Body of pancreas (tissue), 4 donors: ENCODE results near the gene IKBKE. TPM values are rescaled to one million over a fixed set of nuclear protein-coding genes. Genes with fewer than 3 reads are reported as not detected.

Experiments used
- ATAC-seq: fragments of 150-250 bp; one replicate; pipeline ENCODE4 v1.9.1; 2016
- DNase-seq, 4 donors: peaks; one replicate each; pipeline ENCODE4 v3.0.0-alpha.2; 2019
- H3K27ac ChIP-seq, 4 donors: fragments of 200-600 bp; sonication (generic); 1 replicate in 3 of 4; 2 replicates in 1 of 4; pipeline versions ENCODE4 v1.5.1 to v1.6.1; 2016 to 2019; ENCODE audit warnings: mild to moderate bottlenecking in 1 of 4, mixed read lengths in 1 of 4, moderate library complexity in 1 of 4
- H3K27me3 ChIP-seq, 2 donors: fragments of 200-600 bp; sonication (generic); one replicate each; pipeline ENCODE4 v1.6.0; 2016; ENCODE audit warnings: mild to moderate bottlenecking in 1 of 2
- H3K36me3 ChIP-seq, 2 donors: fragments of 200-600 bp; sonication (generic); replicated peaks in 1 of 2; 2 replicates each; pipeline ENCODE4 v1.5.1; 2016; ENCODE audit warnings: low read depth in 2 of 2; ENCODE audit not compliant: insufficient read depth in 1 of 2
- H3K4me1 ChIP-seq: fragments of 200-600 bp; sonication (generic); one replicate; pipeline ENCODE4 v1.6.0; 2016
- H3K4me3 ChIP-seq, 2 donors: fragments of 200-600 bp; sonication (generic); 1 replicate in 1 of 2; 2 replicates in 1 of 2; pipeline ENCODE4 v1.5.1; 2016 to 2019
- H3K9me3 ChIP-seq, 3 donors: fragments of 200-600 bp; sonication (generic); 1 replicate in 2 of 3; 2 replicates in 1 of 3; pipeline ENCODE4 v1.5.1; 2016
- POLR2A ChIP-seq, 3 donors: fragments of 450-650 bp; IDR thresholded peaks; one replicate each; pipeline ENCODE4 v1.6.1; 2016; ENCODE audit warnings: antibody characterized with exemption in 3 of 3, mild to moderate bottlenecking in 2 of 3
- WGBS, 2 donors: methylation state at CpG; one replicate each; pipeline ENCODE4 v1.1.5; 2017; 5-methylcytosine and 5-hydroxymethylcytosine counted together
- intact Hi-C: fragments of 100-400 bp; cut with DNase I; formaldehyde crosslinking; loops from one replicate; pipeline ENCODE4 v1.15.1; 2023
- total RNA-seq, 2 donors: library from RNA; depleted of rRNA; stranded (reverse); fragments of >200 nt; gene quantifications; one replicate each; pipeline ENCODE4 v1.1.0, GENCODE V29; 2016
- TF ChIP-seq, protein P1 (sequence below), 7 experiments: fragments of 450-650 bp in 4 of 7; fragments of 200-600 bp in 3 of 7; sonication (generic) in 3 of 7; IDR thresholded peaks; one replicate each; pipeline ENCODE4 v1.5.1; 2016 to 2019; ENCODE audit warnings: antibody characterized with exemption in 7 of 7

The IKBKE gene
- total RNA-seq, 2 donors from 2014 or later, result 5.4 to 10.2 TPM

DNA sequence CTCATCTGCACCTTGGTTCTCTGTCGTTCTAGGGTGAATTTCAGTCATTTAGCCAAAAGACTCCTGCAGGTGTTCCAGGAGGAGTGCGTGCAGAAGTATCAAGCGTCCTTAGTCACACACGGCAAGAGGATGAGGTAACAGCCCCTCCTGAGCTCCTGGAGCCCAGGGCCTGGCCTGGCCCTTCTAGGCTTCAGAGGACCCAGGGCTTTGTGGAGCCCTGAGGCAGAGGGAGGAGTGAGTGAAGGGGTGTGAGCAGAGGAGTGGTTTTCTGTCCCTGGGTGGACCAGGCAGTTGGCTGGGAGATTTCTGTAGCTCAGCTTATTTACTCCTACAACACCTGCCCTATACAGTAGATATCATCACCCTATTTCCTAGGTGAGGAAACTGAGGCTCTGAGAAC, 21.3 kb downstream of the IKBKE start:
- intact Hi-C loops, result loop anchor here (10.0 kb wide), 2 partner anchors 53 to 173 kb away; no protein-coding TSS in a partner anchor
- H3K9me3 ChIP-seq, result no peaks in the 10 kb centered on the region
- no peak overlapping the region for H3K27ac ChIP-seq
- DNase-seq (no peak), ATAC-seq (no peak)
- no peaks in the 10 kb centered on the region for H3K27me3 ChIP-seq
- no peak for TF ChIP-seq POLR2A (IDR thresholded peaks at IDR 0.05)
- 82 to 91% methylated on average over 4 of the region's 4 CpGs for WGBS, 2 donors
- H3K4me1 ChIP-seq, result peaks cover 27% of the 10 kb centered on the region
- H3K36me3 ChIP-seq, result no peaks in the 10 kb centered on the region
- no peak overlapping the region for H3K4me3 ChIP-seq

DNA sequence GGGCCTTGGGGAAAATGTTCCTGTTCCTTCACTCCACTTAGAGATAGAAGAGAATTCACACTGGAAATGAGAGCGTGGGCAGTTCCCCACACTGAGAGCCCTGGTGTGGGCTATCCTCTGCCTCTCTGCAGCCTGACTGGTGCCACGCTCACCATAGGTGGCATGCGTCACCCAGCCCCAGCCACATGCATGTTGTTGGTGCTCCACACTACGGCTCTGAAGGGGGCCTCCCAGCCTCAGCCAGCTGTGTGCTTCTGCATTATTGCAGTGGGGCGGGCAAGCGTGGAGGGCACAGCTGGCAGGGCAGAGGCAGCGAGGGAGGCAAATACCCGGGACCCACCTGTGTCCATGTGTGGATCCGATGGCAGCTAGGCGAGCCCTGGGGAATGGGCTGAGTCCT, 22.3 kb downstream of the IKBKE start:
- intact Hi-C loops, result loop anchor here (10.0 kb wide), 2 partner anchors 52 to 172 kb away; no protein-coding TSS in a partner anchor
- WGBS, 2 donors, result 90 to 94% methylated on average over 7 to 10 of the region's 10 CpGs
- ATAC-seq (no peak), DNase-seq (no peak)
- Histone ChIP-seq H3K36me3 (no peaks in the 10 kb centered on the region), H3K9me3 (no peaks in the 10 kb centered on the region), H3K27ac (no peak overlapping the region), H3K4me3 (no peak overlapping the region), H3K4me1 (peaks cover 37% of the 10 kb centered on the region), H3K27me3 (no peaks in the 10 kb centered on the region)
- TF ChIP-seq POLR2A (IDR thresholded peaks at IDR 0.05), result no peak
- TF ChIP-seq, protein P1, sequence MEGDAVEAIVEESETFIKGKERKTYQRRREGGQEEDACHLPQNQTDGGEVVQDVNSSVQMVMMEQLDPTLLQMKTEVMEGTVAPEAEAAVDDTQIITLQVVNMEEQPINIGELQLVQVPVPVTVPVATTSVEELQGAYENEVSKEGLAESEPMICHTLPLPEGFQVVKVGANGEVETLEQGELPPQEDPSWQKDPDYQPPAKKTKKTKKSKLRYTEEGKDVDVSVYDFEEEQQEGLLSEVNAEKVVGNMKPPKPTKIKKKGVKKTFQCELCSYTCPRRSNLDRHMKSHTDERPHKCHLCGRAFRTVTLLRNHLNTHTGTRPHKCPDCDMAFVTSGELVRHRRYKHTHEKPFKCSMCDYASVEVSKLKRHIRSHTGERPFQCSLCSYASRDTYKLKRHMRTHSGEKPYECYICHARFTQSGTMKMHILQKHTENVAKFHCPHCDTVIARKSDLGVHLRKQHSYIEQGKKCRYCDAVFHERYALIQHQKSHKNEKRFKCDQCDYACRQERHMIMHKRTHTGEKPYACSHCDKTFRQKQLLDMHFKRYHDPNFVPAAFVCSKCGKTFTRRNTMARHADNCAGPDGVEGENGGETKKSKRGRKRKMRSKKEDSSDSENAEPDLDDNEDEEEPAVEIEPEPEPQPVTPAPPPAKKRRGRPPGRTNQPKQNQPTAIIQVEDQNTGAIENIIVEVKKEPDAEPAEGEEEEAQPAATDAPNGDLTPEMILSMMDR (IDR thresholded peaks at IDR 0.05), result no peak

DNA sequence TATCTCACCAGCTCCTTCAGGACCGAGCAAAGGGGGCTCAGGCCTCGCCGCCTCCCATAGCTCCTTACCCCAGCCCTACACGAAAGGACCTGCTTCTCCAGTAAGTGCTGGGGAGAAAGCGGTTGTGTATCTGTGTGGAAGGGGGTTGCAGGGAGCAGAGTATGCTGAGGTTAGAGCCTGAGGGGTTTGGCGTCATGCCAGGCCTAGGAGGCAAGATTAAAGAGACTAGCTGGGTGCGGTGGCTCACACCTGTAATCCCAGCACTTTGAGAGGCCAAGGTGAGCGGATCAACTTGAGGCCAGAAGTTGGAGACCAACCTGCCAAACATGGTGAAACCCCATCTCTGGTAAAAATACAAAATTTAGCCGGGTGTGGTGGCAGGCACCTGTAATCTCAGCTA, 23.0 kb downstream of the IKBKE start:
- no peaks in the 10 kb centered on the region for H3K9me3 ChIP-seq
- H3K27me3 ChIP-seq, result no peaks in the 10 kb centered on the region
- no peak overlapping the region for H3K4me3 ChIP-seq
- no peak overlapping the region for H3K27ac ChIP-seq
- H3K36me3 ChIP-seq, result no peaks in the 10 kb centered on the region
- DNase-seq, result no peak
- intact Hi-C loops, result loop anchor here (10.0 kb wide), 2 partner anchors 52 to 172 kb away; no protein-coding TSS in a partner anchor
- TF ChIP-seq, protein P1 (IDR thresholded peaks at IDR 0.05), result no peak
- TF ChIP-seq POLR2A (IDR thresholded peaks at IDR 0.05), result no peak
- no peak for ATAC-seq
- peaks cover 38% of the 10 kb centered on the region for H3K4me1 ChIP-seq
- WGBS, 2 donors, result 84 to 91% methylated on average over 9 of the region's 9 CpGs

DNA sequence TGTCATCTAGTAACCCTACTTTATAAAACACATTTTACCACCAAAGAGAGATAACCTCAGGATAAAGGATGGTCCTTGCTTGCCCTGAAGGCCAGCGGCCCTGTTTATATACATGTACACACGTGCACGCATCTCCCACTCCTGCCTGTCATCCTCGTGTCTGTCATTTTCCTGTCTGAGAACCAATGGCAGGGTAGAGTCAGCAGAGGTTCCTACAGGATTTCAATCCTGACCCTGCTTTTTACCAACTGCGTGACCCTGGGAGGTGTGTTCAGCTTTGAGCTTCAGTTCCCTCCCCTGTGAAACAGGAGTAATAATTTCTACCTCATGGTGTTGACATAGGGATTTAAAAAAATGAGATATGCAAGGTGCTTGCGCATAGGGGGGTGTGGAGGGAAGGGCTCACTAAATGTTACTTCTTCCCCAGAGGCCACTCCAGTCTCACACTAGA, 24.8 kb downstream of the IKBKE start:
- H3K36me3 ChIP-seq, result no peaks in the 10 kb centered on the region
- no peaks in the 10 kb centered on the region for H3K27me3 ChIP-seq
- WGBS, 2 donors, result 50 to 61% methylated on average over 6 of the region's 6 CpGs
- no peaks in the 10 kb centered on the region for H3K9me3 ChIP-seq
- H3K4me1 ChIP-seq, result peaks cover 38% of the 10 kb centered on the region
- no peak overlapping the region for H3K4me3 ChIP-seq
- DNase-seq, result peak in 3 of 4 donors; percentile 28 to 51 (median 49)
- TF ChIP-seq, protein P1 (IDR thresholded peaks at IDR 0.05), result no peak
- no peak for TF ChIP-seq POLR2A (IDR thresholded peaks at IDR 0.05)
- ATAC-seq, result peak; percentile 41
- intact Hi-C loops, result loop anchor here (10.0 kb wide), 2 partner anchors 50 to 170 kb away; no protein-coding TSS in a partner anchor
- H3K27ac ChIP-seq, result peak overlapping the region; percentile 82 to 91 (median 90)

DNA sequence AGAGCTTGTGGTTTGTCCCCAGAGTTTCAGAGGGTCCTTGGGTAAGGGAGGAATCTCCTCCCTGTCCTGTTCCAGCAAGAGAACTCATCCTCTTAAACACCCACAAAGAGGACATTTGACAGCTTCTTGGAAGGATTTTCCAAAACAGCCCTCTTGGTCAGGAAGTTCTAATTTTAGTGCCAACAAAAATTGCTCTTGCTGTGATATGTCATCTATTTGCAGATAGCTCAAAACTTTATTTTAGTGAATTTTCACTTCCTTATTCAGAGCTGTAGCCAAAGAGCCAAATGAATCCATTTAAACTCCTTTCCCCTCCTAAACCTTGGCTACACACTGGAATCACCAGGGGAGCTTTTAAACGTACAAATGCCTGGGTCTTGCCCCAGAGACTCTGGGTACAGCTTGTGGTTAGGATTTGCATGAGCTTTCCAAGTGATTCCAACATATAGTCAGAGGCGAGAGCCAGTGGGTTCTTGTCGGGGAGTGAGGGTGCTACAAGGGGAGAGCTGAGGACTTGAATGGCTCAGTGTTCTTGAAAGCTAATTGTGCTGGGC, 25.3 kb downstream of the IKBKE start:
- ATAC-seq, result peak; percentile 17

More for the DNA sequence above, 25.3 kb downstream of the IKBKE start:
- intact Hi-C loops, result loop anchor here (10.0 kb wide), 2 partner anchors 49 to 169 kb away; no protein-coding TSS in a partner anchor
- TF ChIP-seq, protein P1 (IDR thresholded peaks at IDR 0.05), result no peak
- TF ChIP-seq POLR2A (IDR thresholded peaks at IDR 0.05), result no peak
- H3K4me3 ChIP-seq, result no peak overlapping the region
- H3K27ac ChIP-seq, result peak overlapping the region; percentile 82 to 91 (median 90)
- no peaks in the 10 kb centered on the region for H3K36me3 ChIP-seq
- WGBS, 2 donors, result 44 to 45% methylated on average over 3 of the region's 3 CpGs
- H3K27me3 ChIP-seq, result no peaks in the 10 kb centered on the region
- H3K9me3 ChIP-seq, result no peaks in the 10 kb centered on the region
- DNase-seq, result no peak
- H3K4me1 ChIP-seq, result peaks cover 32% of the 10 kb centered on the region
